HG02938 (cell line): ENCODE measurements around the gene COBLL1.

ENCODE experiments used
- ATAC-seq: cut with Tn5 transposase; IDR thresholded peaks from one replicate; pipeline ENCODE4 v1.9.1; 2021; ENCODE audit warnings: mild to moderate bottlenecking, moderate library complexity; ENCODE audit not compliant: unreplicated experiment

Gene COBLL1

GRCh38 chr2:164789968-164790367 lies 51.7 kb downstream of the COBLL1 start:
- no peak for ATAC-seq

- ATAC-seq: no peak
Observed at GRCh38 chr2:164786787-164787186, 54.8 kb downstream of the COBLL1 start.

GRCh38 chr2:164785457-164785856 lies 56.2 kb downstream of the COBLL1 start:
- no peak for ATAC-seq

GRCh38 chr2:164784376-164784775 lies 57.2 kb downstream of the COBLL1 start:
- ATAC-seq: no peak

- no peak for ATAC-seq
Observed at GRCh38 chr2:164782323-164782722, 59.3 kb downstream of the COBLL1 start.

GRCh38 chr2:164781394-164781793 lies 60.2 kb downstream of the COBLL1 start:
- ATAC-seq: no peak

GRCh38 chr2:164780611-164781178 lies 60.9 kb downstream of the COBLL1 start:
- no peak for ATAC-seq

GRCh38 chr2:164779383-164780057 lies 62.1 kb downstream of the COBLL1 start:
- no peak for ATAC-seq

GRCh38 chr2:164778723-164779122 lies 62.9 kb downstream of the COBLL1 start:
- no peak for ATAC-seq

- no peak for ATAC-seq
Observed at GRCh38 chr2:164777847-164778461, 63.7 kb downstream of the COBLL1 start.

- no peak for ATAC-seq
Observed at GRCh38 chr2:164773635-164774034, 68.0 kb downstream of the COBLL1 start.

GRCh38 chr2:164773091-164773490 lies 68.5 kb downstream of the COBLL1 start:
- no peak for ATAC-seq

- no peak for ATAC-seq
Observed at GRCh38 chr2:164771897-164772296, 69.7 kb downstream of the COBLL1 start.

- no peak for ATAC-seq
Observed at GRCh38 chr2:164770421-164770916, 71.2 kb downstream of the COBLL1 start.

GRCh38 chr2:164766954-164767320 lies 74.7 kb downstream of the COBLL1 start:
- ATAC-seq: no peak

- ATAC-seq: no peak
Observed at GRCh38 chr2:164766216-164766953, 75.2 kb downstream of the COBLL1 start.

GRCh38 chr2:164764996-164765395 lies 76.6 kb downstream of the COBLL1 start:
- no peak for ATAC-seq

GRCh38 chr2:164764474-164764873 lies 77.1 kb downstream of the COBLL1 start:
- no peak for ATAC-seq

GRCh38 chr2:164763431-164763830 lies 78.2 kb downstream of the COBLL1 start:
- no peak for ATAC-seq

GRCh38 chr2:164761737-164762460 lies 79.7 kb downstream of the COBLL1 start:
- peak; percentile 22 for ATAC-seq

GRCh38 chr2:164761201-164761600 lies 80.4 kb downstream of the COBLL1 start:
- peak; percentile 98 for ATAC-seq
